ENCODE measurements around the gene VWA5B2.

VWA5B2 gene

GRCh38 chr3:184237807-184238206 lies 8.4 kb downstream of the VWA5B2 start:
- Histone ChIP-seq H3K9ac (ENCODE audit: low read length) (no peak overlapping the region), H2AFZ (ENCODE audit: low read depth, low read length, severe bottlenecking) (no peak overlapping the region), H3K4me2 (ENCODE audit: low read depth, low read length, poor library complexity, severe bottlenecking) (no peak overlapping the region), H3K36me3 (ENCODE audit: low read length) (no peaks in the 10 kb centered on the region), H3K27ac (ENCODE audit: low read depth, low read length) (no peak overlapping the region), H3K27me3 (ENCODE audit: low read length) (no peaks in the 10 kb centered on the region), H3K4me3 (ENCODE audit: insufficient read depth, low read length, poor library complexity, severe bottlenecking) (no peak overlapping the region), H3K79me2 (ENCODE audit: insufficient read depth, low read length) (no peaks in the 10 kb centered on the region), H3K9me2 (replicated peaks; ENCODE audit: insufficient read depth, low read length) (no peaks in the 10 kb centered on the region), H4K20me1 (ENCODE audit: low read depth, low read length) (no peaks in the 10 kb centered on the region), H3K9me3 (ENCODE audit: insufficient read depth, low read length) (no peaks in the 10 kb centered on the region), H3F3A (ENCODE audit: insufficient read depth) (peaks cover 6% of the 10 kb centered on the region; the same call in 1 of the 2 replicates)
- TF ChIP-seq, protein P1, sequence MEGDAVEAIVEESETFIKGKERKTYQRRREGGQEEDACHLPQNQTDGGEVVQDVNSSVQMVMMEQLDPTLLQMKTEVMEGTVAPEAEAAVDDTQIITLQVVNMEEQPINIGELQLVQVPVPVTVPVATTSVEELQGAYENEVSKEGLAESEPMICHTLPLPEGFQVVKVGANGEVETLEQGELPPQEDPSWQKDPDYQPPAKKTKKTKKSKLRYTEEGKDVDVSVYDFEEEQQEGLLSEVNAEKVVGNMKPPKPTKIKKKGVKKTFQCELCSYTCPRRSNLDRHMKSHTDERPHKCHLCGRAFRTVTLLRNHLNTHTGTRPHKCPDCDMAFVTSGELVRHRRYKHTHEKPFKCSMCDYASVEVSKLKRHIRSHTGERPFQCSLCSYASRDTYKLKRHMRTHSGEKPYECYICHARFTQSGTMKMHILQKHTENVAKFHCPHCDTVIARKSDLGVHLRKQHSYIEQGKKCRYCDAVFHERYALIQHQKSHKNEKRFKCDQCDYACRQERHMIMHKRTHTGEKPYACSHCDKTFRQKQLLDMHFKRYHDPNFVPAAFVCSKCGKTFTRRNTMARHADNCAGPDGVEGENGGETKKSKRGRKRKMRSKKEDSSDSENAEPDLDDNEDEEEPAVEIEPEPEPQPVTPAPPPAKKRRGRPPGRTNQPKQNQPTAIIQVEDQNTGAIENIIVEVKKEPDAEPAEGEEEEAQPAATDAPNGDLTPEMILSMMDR (IDR thresholded peaks at IDR 0.05; ENCODE audit: insufficient read depth, low read length, poor library complexity, severe bottlenecking), result no peak
- TF ChIP-seq EZH2phosphoT487 (conservative IDR thresholded peaks at IDR 0.05; ENCODE audit: low read length), result no peak

- TF ChIP-seq, protein P1 (IDR thresholded peaks at IDR 0.05; ENCODE audit: insufficient read depth, low read length, poor library complexity, severe bottlenecking), result no peak
- no peaks in the 10 kb centered on the region for H4K20me1 ChIP-seq (ENCODE audit: low read depth, low read length)
Measured at GRCh38 chr3:184238246-184238818, 8.9 kb downstream of the VWA5B2 start.

GRCh38 chr3:184239221-184239620 lies 9.8 kb downstream of the VWA5B2 start:
- no peak for TF ChIP-seq EZH2phosphoT487 (conservative IDR thresholded peaks at IDR 0.05; ENCODE audit: low read length)
- peaks cover 6% of the 10 kb centered on the region; the same call in 1 of the 2 replicates for H3F3A ChIP-seq (ENCODE audit: insufficient read depth)
- H3K9me3 ChIP-seq (ENCODE audit: insufficient read depth, low read length), result no peaks in the 10 kb centered on the region
- H3K27ac ChIP-seq (ENCODE audit: low read depth, low read length), result no peak overlapping the region
- no peak overlapping the region for H2AFZ ChIP-seq (ENCODE audit: low read depth, low read length, severe bottlenecking)
- H3K27me3 ChIP-seq (ENCODE audit: low read length), result no peaks in the 10 kb centered on the region
- no peak overlapping the region for H3K9ac ChIP-seq (ENCODE audit: low read length)
- no peaks in the 10 kb centered on the region for H3K9me2 ChIP-seq (replicated peaks; ENCODE audit: insufficient read depth, low read length)
- H3K79me2 ChIP-seq (ENCODE audit: insufficient read depth, low read length), result no peaks in the 10 kb centered on the region
- H3K4me3 ChIP-seq (ENCODE audit: insufficient read depth, low read length, poor library complexity, severe bottlenecking), result no peak overlapping the region
- no peaks in the 10 kb centered on the region for H4K20me1 ChIP-seq (ENCODE audit: low read depth, low read length)
- H3K36me3 ChIP-seq (ENCODE audit: low read length), result no peaks in the 10 kb centered on the region
- H3K4me2 ChIP-seq (ENCODE audit: low read depth, low read length, poor library complexity, severe bottlenecking), result no peak overlapping the region

More at GRCh38 chr3:184238246-184238818, 8.9 kb downstream of the VWA5B2 start:
- Histone ChIP-seq H3K27ac (ENCODE audit: low read depth, low read length) (no peak overlapping the region), H3K9me2 (replicated peaks; ENCODE audit: insufficient read depth, low read length) (no peaks in the 10 kb centered on the region), H3F3A (ENCODE audit: insufficient read depth) (peaks cover 6% of the 10 kb centered on the region; the same call in 1 of the 2 replicates), H3K9ac (ENCODE audit: low read length) (no peak overlapping the region), H2AFZ (ENCODE audit: low read depth, low read length, severe bottlenecking) (no peak overlapping the region), H3K4me2 (ENCODE audit: low read depth, low read length, poor library complexity, severe bottlenecking) (no peak overlapping the region), H3K4me3 (ENCODE audit: insufficient read depth, low read length, poor library complexity, severe bottlenecking) (no peak overlapping the region), H3K36me3 (ENCODE audit: low read length) (no peaks in the 10 kb centered on the region), H3K79me2 (ENCODE audit: insufficient read depth, low read length) (no peaks in the 10 kb centered on the region), H3K9me3 (ENCODE audit: insufficient read depth, low read length) (no peaks in the 10 kb centered on the region), H3K27me3 (ENCODE audit: low read length) (no peaks in the 10 kb centered on the region)

GRCh38 chr3:184239708-184240107 lies 10.3 kb downstream of the VWA5B2 start:
- no peak overlapping the region for H2AFZ ChIP-seq (ENCODE audit: low read depth, low read length, severe bottlenecking)
- H3K4me3 ChIP-seq (ENCODE audit: insufficient read depth, low read length, poor library complexity, severe bottlenecking), result no peak overlapping the region
- no peaks in the 10 kb centered on the region for H3K36me3 ChIP-seq (ENCODE audit: low read length)
- no peak overlapping the region for H3K4me2 ChIP-seq (ENCODE audit: low read depth, low read length, poor library complexity, severe bottlenecking)
- H3K27ac ChIP-seq (ENCODE audit: low read depth, low read length), result no peak overlapping the region
- H3K79me2 ChIP-seq (ENCODE audit: insufficient read depth, low read length), result no peaks in the 10 kb centered on the region
- no peaks in the 10 kb centered on the region for H3K9me2 ChIP-seq (replicated peaks; ENCODE audit: insufficient read depth, low read length)
- peaks cover 6% of the 10 kb centered on the region; the same call in 1 of the 2 replicates for H3F3A ChIP-seq (ENCODE audit: insufficient read depth)
- H3K9ac ChIP-seq (ENCODE audit: low read length), result no peak overlapping the region
- TF ChIP-seq EZH2phosphoT487 (conservative IDR thresholded peaks at IDR 0.05; ENCODE audit: low read length), result no peak
- TF ChIP-seq, protein P1 (IDR thresholded peaks at IDR 0.05; ENCODE audit: insufficient read depth, low read length, poor library complexity, severe bottlenecking), result no peak
- H4K20me1 ChIP-seq (ENCODE audit: low read depth, low read length), result no peaks in the 10 kb centered on the region
- H3K9me3 ChIP-seq (ENCODE audit: insufficient read depth, low read length), result no peaks in the 10 kb centered on the region
- no peaks in the 10 kb centered on the region for H3K27me3 ChIP-seq (ENCODE audit: low read length)
